Epithelial cell of prostate (primary cell): ENCODE measurements around the gene ARHGEF37.
A peak's percentile ranks its signal among the peaks of the same experiment; 100 is the strongest.

Experiments used
- DNase-seq: peaks from one replicate; pipeline ENCODE4 v3.0.0-alpha.2; 2011; ENCODE audit warnings: low read depth, low spot score
- H3K27ac ChIP-seq: fragments of 450-650 bp; 2 replicates; pipeline ENCODE4 v1.5.1; 2017; ENCODE audit warnings: mild to moderate bottlenecking

ARHGEF37 gene

DNA sequence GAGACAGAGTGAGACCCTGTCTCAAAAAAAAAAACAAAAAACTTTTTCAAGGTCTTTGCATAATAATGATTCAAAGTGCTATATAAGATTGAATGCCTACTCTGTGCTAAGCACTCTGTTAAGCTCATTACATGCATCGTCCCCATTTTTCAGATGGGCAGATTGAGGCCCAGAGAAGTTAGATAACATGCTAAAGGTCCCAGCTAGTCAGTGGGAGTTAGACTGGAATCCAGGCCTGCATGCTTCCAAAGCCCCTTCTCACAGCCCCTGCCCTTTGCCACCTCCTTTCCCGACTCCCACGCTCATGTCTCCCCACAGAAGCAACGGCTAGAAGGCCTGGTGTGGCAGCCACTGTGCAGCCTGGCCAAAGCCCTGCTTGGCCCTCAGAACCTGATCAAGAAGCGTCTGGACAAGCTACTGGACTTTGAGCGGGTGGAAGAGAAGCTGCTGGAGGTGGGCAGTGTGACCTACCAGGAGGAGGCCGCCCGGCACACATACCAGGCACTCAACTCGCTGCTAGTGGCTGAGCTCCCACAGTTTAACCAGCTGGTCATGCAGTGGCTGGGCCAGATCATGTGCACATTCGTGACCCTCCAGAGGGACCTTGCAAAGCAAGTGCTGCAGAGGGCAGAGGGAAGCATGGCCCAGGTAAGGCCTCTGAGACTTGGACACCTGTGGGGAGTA, 40.3 kb downstream of the ARHGEF37 start:
- no peak for DNase-seq
- no peak overlapping the region for H3K27ac ChIP-seq

DNA sequence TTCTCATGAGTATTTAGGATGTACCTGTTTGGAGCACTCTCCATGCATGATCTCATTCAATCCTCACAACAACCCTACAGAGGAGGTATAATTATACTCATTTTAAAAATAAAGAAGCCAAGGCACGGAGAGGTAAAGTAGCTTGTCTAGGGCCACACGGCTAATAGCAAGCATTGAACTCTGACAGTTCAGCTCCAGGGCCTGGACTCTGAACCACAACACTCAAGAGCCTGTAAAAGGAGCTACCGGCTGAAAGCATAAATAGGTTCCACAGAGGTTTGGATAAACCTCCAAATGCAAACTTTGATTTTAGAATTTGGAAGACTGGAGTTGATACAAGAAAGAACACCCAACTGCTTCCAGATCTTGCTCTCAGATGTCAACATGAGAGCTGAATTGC, 41.2 kb downstream of the ARHGEF37 start:
- no peak overlapping the region for H3K27ac ChIP-seq
- no peak for DNase-seq

DNA sequence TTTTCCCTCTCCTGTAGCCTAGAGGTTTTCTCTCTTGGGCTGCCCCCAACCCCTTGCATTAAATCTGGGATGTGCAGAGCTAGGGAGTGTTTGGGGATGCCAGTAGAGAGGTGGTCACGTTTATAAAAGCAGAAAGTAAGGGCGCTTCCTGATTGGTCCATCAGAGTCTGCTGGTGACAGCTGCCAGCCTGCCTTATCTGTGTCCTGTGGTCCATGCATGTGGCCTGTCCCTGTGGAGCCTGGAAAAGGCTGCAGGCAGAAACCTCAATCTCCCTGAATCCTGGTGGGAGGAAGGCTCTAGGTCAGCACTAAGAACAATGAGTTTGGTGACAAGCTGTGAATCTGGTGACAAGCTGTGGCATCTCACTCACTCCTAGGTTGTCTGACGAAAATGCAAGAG, 42.2 kb downstream of the ARHGEF37 start:
- no peak overlapping the region for H3K27ac ChIP-seq
- no peak for DNase-seq

DNA sequence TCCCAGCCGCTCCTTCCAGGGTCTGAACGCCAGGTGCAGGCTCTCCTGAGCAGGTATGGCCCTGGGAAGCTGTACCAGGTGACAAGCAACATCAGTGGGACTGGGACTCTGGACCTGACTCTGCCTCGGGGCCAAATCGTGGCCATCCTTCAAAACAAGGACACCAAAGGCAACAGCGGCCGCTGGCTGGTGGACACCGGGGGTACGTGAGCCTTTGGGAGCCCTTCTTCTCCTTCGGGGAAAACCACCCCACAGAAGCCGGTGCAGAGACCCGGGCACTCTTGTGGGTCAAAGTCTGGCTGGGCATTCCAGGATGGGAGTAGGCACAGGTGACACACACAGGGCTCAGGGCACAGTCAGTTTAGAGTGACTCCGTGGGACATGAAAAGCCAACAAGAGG, 45.8 kb downstream of the ARHGEF37 start:
- H3K27ac ChIP-seq = no peak overlapping the region
- DNase-seq = no peak

DNA sequence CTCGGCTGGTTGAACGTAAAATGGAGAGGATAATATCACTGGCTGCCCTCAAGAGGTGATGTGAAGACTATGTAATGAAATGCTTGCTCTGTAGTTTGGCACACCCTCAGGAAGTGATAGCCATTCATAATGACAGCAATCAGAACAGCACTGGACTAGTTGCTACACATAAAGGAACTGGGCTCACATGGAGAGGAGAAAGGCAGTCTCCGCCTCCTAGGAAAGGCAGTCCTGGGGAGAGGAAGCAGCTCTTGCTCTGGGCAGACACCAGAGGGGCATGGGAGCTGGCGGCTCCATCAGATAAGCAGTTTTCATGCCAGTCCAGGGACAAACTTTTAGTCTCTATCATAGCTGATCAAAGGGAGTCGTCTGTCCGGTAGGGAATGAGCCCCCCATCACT, 46.9 kb downstream of the ARHGEF37 start:
- DNase-seq = no peak
- H3K27ac ChIP-seq = no peak overlapping the region

DNA sequence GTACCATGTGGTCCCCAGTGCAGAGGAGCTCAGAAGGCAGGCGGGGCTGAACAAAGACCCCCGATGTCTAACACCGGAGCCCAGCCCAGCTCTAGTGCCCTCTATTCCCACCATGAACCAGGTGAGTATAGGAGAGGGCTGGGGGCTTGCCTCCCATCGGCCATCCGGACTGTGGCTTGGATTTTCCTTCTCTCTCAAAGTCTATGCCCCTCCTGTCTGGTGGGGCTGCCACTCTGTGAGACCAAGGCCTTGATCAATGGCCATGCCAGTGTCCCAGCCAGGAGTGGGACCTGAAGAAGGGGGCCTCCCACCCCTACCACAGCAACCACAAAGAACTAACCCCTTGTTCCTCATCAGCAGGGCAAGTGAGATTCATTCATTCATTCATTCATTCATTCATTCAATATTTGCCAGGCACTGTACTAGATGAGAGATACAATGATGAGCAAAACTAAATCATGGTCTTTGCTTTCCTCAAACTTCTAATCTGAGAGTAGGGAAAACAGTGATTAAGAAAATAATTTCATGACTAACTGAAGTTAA, 47.6 kb downstream of the ARHGEF37 start:
- H3K27ac ChIP-seq = no peak overlapping the region
- no peak for DNase-seq

DNA sequence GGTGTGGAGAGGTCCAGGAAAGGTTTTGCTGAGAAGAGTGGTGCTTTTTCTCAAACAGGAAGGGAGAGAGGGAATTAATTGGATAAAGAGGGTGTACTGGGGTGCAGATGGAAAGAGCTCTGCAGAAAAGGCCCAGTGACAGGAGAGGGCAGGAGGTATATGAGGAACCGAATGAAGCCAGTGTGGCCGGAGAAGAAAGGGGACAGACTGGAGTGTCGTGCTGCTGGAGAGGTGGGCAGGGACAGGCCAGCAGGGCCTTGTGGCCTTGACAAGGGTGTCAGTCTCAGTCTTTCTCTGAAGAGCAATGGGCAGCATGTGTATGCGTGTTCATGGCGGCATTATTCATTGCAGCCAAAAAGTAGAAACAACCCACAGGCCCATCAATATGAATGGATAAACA, 48.1 kb downstream of the ARHGEF37 start:
- H3K27ac ChIP-seq = no peak overlapping the region
- no peak for DNase-seq

DNA sequence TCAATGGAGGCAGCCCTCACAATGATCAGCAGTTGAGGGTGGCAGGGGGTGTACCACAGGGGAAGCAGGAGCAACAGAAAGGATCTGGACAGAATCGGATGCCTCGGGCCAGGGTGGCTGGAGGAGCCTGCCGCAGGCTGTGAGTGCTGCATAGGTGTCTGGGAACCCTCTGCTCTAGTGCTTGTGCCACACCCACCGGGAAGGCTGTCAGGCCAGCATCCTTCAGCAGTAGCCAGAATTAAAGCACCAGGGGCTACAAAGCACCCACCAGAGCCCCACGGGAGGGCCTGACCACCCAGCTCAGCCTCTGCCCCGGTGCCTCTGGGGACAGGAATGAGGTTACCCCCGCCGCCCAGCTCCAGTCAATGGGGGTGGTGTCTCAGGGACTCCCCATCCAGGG, 49.0 kb downstream of the ARHGEF37 start:
- no peak for DNase-seq
- H3K27ac ChIP-seq = peak overlapping the region; percentile 100

DNA sequence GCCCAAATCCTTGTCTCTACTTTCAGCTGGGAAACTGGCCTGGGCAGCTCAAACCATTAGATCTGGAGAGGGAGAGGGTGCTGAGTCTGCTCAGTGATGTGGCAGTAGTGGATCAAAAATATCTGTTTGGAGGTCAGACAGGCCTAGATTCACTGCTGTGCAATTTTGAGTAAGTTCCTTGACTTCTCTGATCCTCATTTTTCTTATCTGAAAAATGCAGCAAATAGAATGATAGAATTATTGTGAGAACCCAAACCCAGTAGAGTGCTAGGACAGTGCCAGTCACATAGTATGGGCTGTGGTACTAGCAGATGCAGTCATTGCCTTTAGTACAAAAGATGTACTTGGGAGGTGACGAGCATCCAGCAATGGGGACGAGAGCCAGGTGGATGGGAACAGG, 50.2 kb downstream of the ARHGEF37 start:
- peak overlapping the region; percentile 100 for H3K27ac ChIP-seq
- no peak for DNase-seq

DNA sequence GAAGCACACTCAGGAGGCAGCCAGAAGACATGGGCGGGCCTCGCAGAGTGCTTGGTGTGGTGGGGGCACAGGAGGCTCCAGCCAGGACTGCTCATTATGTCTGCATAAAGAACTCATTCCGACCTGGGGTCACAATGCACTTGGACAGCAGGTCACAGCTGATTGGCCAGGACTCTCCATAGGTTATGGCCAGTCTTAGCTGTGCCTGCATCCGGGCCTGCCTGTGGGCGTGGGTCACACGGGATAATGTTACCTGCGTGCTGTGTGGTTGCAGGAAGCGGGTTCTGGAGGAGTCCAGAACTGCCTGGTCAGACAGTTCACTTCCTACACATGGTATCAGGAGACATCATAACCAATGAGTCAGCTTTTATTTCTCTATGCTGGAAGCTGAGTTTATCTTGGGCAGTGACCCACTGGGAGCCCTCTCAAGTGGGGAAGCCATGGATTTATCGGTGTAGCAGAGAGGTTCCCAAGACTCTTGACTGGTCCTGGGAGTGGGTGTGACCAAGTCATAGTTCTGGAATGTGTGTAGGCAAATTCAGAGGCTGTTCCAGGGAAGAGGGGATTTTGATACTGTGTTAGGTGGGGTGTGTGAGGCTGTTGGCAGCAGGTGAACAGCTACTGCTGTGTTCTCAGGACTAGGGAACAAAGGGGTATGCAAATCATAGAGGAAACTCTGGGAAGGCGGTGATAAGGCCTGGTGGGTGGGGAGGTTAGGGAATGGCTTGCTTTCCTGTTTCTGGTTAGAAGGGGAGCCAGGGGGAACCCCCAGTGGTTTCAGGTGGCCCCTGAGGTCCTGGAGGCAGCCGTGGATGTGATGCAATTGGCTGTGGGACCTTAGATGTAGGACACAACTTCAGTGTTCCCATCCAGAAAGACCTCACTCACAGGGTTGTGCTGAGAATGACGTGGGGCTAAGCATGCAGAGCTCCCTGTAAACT, 51.3 kb downstream of the ARHGEF37 start:
- peak; percentile 87 for DNase-seq
- H3K27ac ChIP-seq = peak overlapping the region; percentile 100

DNA sequence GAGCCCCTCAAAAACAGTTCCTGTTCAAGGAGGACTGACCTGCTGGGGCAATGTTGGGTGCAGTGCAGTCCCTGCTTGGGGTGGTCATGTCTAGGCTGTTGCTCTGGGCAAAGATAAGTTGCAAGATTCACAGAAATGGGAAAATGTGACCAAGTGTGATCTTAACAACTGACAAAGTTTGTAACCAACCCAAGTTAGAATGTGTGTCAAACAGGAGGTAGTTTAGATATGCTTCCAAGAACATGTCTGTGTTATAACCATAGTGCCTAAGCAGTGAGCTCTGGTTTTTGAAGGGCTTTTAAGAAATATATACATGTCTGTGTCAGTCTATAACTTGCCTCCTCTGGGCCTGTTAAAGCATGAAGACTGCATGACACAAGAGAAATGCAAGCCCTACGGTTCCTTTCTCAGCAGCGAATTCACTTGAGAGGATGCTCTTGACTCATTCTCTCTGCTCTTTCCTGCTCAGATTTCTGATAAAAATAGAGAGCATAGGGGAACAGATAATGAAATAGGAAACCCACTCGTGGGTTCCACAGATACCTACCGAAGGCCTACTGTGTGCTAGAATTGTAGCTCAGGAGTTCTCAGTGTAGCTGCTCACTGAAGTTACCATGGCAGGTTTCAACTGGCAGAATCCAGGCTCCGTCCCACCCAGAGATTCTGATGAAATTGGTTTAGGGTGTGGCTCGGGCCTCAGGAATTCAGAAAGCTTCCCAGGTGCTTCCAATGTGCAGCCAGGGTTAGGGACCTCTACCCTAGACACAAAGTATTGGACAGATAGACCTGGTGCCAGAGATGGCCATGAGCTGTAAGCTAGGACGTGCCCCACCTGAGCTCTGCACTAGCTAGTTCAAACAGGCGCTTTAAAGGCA, 52.4 kb downstream of the ARHGEF37 start:
- DNase-seq = peak; percentile 66
- H3K27ac ChIP-seq = peak overlapping the region; percentile 100

DNA sequence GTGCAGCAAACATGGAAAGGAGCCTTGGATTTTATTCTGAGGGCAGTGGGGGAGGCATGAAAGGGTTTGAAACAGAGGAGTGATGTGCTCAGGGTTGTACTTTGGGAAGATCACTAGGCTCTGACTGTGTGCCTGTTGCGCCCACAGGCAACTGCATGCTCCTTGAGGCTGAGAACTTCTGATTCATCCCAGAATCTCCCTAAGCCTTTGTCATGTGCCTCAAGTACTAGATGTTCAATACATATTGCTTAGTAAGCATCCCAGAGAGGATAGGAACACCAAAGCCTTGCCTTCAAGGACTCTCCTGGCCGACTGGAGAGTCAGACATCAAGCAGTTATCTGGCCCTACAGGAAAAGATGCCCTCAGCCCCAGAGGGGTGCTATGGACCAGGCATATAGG, 54.1 kb downstream of the ARHGEF37 start:
- peak overlapping the region; percentile 100 for H3K27ac ChIP-seq
- DNase-seq = peak; percentile 86

DNA sequence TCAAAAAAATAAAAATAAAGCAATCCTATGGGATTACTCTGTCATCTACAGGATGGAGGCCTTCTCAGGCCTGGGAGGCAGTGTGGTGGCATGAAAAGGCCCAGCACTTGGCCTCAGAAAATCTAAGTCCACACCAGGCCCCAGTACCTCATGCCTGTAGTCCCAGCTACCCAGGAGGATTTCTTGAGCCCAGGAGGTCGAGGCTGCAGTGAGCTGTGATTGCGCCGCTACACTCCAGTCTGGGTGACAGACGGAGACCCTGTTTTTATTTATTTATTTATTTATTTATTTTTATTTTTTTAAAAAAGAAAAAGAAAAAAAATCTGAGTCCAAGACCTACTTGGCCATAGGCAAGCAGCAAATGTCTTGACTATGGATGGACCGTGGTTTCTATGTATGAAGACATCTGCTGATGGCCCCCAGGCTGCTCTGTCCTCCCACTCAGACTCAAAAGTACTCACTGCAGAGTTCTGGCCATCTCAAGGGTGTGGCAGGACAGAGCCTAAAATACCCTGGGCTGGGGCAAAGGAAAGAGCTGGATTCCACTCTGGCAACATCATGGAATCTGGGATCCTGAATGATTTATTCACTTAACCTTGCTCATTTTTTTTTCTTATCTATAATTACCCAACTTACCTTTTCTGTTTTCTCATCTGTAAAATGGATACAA, 55.0 kb downstream of the ARHGEF37 start:
- peak overlapping the region; percentile 100 for H3K27ac ChIP-seq
- DNase-seq = no peak

DNA sequence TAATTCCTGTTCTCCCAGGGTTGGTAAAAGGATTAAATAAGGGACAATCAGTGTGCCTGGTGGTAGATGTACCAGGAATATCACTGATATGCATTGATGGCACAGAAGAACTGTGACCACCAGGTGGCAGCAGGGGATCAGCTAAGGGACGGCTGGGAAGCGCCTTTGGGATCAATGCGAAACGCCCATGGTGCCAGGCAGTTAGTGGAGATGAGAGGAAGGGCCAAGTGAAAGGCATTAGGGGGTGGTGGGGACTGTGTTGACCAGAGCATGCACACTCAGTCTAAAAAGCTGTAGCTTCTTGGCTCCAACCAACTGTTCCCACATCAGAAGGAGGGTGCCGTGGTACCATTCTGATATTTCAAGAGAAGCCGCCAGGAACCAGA, 55.6 kb downstream of the ARHGEF37 start:
- H3K27ac ChIP-seq = peak overlapping the region; percentile 100
- no peak for DNase-seq

DNA sequence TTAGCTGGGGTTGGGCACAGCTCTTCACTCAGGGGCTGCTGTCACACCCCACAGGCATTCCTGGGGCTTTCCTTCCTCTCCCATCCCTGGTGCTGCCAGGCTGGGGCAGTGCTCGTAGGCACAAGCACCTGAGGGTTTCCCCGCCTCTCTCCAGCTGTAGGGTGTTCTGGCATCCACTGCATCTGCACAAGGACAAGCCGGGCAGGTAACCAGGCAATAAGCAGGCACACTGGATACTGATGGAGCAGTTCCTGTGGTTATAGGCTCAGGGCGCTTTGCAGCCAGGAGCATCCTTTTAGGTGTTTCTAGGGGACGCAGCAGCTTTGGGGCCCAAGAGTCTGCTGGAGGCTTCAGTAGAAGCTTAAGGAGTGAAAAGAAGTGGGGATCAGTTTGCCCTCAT, 56.8 kb downstream of the ARHGEF37 start:
- DNase-seq = no peak

DNA sequence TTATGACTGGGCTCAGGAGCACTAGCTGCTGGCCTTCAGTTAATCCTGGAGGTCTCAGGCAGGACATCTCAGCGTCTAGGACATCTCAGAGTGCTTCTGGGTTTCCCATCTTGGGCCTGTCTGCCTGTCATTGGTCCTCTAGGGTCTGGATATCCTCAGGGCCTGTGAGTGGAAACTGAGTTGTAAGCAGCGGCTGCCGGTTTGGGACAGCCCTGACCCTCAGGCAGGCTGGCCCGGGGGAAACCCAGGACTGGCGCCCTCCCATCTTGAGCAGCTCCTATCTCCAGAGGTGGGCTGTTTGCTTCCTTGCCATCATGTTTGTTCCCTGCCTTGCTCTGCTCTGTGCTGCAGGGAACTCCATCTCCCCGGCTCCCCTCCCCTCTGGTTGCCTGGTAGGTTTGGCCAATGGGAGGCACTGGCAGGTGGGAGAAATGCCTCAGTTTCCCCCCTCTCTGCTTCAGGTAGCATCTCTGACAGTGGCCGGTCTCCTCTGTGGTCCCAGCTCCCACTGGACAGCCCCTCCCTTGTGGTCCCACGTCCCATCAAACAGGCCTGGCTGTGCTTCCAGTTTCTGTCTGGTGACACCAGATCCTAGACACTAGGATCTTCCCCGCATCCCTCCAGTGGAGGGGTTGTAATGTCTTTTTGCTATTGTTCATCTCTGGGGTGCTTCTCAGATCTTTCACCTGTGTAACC, 57.4 kb downstream of the ARHGEF37 start:
- no peak overlapping the region for H3K27ac ChIP-seq
- DNase-seq = no peak

More for the DNA sequence above, 56.8 kb downstream of the ARHGEF37 start:
- no peak overlapping the region for H3K27ac ChIP-seq

DNA sequence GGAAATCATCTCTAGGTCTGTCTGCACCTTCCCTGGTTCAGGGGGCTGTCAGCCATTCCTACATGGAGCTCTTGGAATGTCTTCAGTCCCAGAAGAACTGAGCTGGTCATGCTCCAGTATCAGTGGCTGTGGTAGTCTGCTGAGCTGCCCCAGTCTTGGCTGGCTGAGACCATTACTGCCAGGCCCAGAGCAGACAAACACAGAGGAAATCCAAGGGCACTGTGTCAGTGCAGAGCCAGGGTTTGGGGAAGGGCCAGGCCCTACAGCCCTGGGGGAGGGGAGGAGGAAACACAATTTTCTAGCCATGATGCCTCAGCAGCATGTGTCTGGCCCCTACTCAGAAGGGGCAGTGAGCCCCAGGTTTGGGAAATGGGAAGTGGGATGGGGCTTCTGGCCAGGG, 58.4 kb downstream of the ARHGEF37 start:
- no peak overlapping the region for H3K27ac ChIP-seq

DNA sequence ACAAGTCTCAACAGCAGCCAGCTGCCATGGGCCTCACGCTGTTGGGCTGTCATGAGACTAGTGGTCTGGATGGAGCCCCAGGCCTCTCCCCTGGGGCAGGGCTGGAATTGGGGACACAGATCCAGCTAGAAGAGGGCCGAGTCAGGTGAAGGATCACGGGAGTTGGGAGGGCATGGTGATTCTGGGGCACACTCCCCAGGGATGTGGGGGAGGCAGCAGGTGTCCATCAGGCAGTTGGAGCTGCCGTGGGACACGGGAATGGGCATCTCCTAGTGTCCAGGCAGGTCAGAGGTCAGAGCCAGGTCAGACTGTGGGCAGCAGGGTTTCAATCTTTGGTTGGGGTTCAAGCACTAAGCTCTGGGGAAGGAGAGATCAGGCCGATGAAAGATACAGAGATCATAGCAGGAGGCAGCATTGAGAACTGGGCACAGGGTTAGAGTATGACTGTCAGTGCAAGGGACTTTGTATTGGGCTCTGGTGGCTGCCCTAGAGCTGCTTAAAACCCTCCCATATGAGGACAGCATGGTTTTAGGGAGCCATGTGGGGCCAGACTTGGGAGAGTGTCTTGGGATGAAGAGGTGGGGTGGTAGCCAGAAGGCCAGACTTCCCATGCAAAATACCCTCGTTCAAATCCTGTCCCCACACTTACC, 59.2 kb downstream of the ARHGEF37 start:
- H3K27ac ChIP-seq = no peak overlapping the region

More for the DNA sequence above, 58.4 kb downstream of the ARHGEF37 start:
- DNase-seq = no peak

More for the DNA sequence above, 59.2 kb downstream of the ARHGEF37 start:
- no peak for DNase-seq
